WTC11 (cell line): Measurements from ENCODE around the gene SNX13. TPM values are rescaled to one million over a fixed set of nuclear protein-coding genes. Genes with fewer than 3 reads are reported as not detected.

Source experiments
- ATAC-seq: fragments of 200-7000 bp; cut with Tn5 transposase; 2 replicates; pipeline ENCODE4 v1.10.0; 2021; ENCODE audit warnings: mild to moderate bottlenecking, moderate library complexity
- CTCF ChIA-PET: fragments of 300-600 bp; sonication (Branson Sonifier 250); formaldehyde crosslinking; loops from one replicate; lab custom pipeline; 2021; ENCODE audit warnings: antibody characterized with exemption; lab: Charles Lee
- POLR2A ChIA-PET: fragments of 350-600 bp; sonication (Branson Sonifier 250); formaldehyde crosslinking; loops from one replicate; lab custom pipeline; 2021; ENCODE audit warnings: antibody characterized with exemption; lab: Charles Lee
- DNase-seq: peaks from one replicate; pipeline ENCODE4 v3.0.0; 2021; ENCODE audit warnings: low spot score
- H3K27ac Mint-ChIP-seq: 2 replicates; pipeline ENCODE4 v1.8.0; 2021; ENCODE audit warnings: mixed read lengths
- H3K27me3 Mint-ChIP-seq: 2 replicates; pipeline ENCODE4 v1.8.0; 2021; ENCODE audit warnings: low read depth, mild to moderate bottlenecking, moderate library complexity, mixed read lengths
- H3K36me3 Mint-ChIP-seq: 2 replicates; pipeline ENCODE4 v1.8.0; 2021; ENCODE audit warnings: mixed read lengths
- H3K4me1 Mint-ChIP-seq: 2 replicates; pipeline ENCODE4 v1.8.0; 2022; ENCODE audit warnings: mixed read lengths
- H3K4me3 Mint-ChIP-seq: 2 replicates; pipeline ENCODE4 v1.8.0; 2021; ENCODE audit warnings: mild to moderate bottlenecking, moderate library complexity, mixed read lengths
- H3K9me3 Mint-ChIP-seq: 2 replicates; pipeline ENCODE4 v1.8.0; 2021; ENCODE audit warnings: mixed read lengths
- CBFB ChIP-seq: sonication (generic); formaldehyde crosslinking; IDR thresholded peaks from 2 replicates; pipeline ENCODE4 v1.8.1; 2022; ENCODE audit warnings: mild to moderate bottlenecking, low read depth, missing genetic modification reagents
- CDX4 ChIP-seq: fragments of 250-450 bp; sonication (Bioruptor Pico); IDR thresholded peaks from 2 replicates; pipeline ENCODE4 v1.9.0; 2021; ENCODE audit warnings: moderate library complexity, mild to moderate bottlenecking, inconsistent platforms, borderline replicate concordance
- CREM ChIP-seq: sonication (generic); formaldehyde crosslinking; IDR thresholded peaks from 2 replicates; pipeline ENCODE4 v1.8.1; 2022; ENCODE audit warnings: mild to moderate bottlenecking, missing genetic modification reagents, moderate library complexity
- E2F4 ChIP-seq: sonication (generic); formaldehyde crosslinking; IDR thresholded peaks from 2 replicates; pipeline ENCODE4 v1.8.1; 2022; ENCODE audit warnings: low read depth, mild to moderate bottlenecking, moderate library complexity, missing genetic modification reagents, borderline replicate concordance
- ESRRA ChIP-seq: sonication (generic); formaldehyde crosslinking; IDR thresholded peaks from 2 replicates; pipeline ENCODE4 v1.8.1; 2022; ENCODE audit warnings: mild to moderate bottlenecking, missing genetic modification reagents, borderline replicate concordance
- GTF2I ChIP-seq: fragments of 250-450 bp; sonication (Bioruptor Pico); conservative IDR thresholded peaks from 2 replicates; pipeline ENCODE4 v1.4.0; 2021; ENCODE audit warnings: mild to moderate bottlenecking
- IRF2 ChIP-seq: sonication (generic); formaldehyde crosslinking; IDR thresholded peaks from 2 replicates; pipeline ENCODE4 v1.8.0; 2022; ENCODE audit warnings: low read depth, missing genetic modification reagents, borderline replicate concordance
- JAZF1 ChIP-seq: fragments of 250-450 bp; sonication (Bioruptor Pico); IDR thresholded peaks from 2 replicates; pipeline ENCODE4 v1.9.0; 2021; ENCODE audit warnings: moderate library complexity, mild to moderate bottlenecking, inconsistent platforms
- NFYB ChIP-seq: sonication (generic); formaldehyde crosslinking; conservative IDR thresholded peaks from 2 replicates; pipeline ENCODE4 v1.8.0; 2022; ENCODE audit warnings: low read depth, missing genetic modification reagents
- NR1H2 ChIP-seq: sonication (generic); formaldehyde crosslinking; IDR thresholded peaks from 2 replicates; pipeline ENCODE4 v1.9.0; 2021; ENCODE audit warnings: mild to moderate bottlenecking, moderate library complexity, missing genetic modification reagents
- NR3C1 ChIP-seq: sonication (generic); formaldehyde crosslinking; conservative IDR thresholded peaks from 2 replicates; pipeline ENCODE4 v1.8.1; 2023; ENCODE audit warnings: low read depth, mild to moderate bottlenecking, missing genetic modification reagents
- SMAD3 ChIP-seq: sonication (generic); formaldehyde crosslinking; IDR thresholded peaks from 2 replicates; pipeline ENCODE4 v1.8.0; 2022; ENCODE audit warnings: missing genetic modification reagents, mild to moderate bottlenecking, borderline replicate concordance
- ZBTB43 ChIP-seq: sonication (generic); formaldehyde crosslinking; IDR thresholded peaks from 2 replicates; pipeline ENCODE4 v1.8.1; 2023; ENCODE audit warnings: mild to moderate bottlenecking, missing genetic modification reagents
- ZNF263 ChIP-seq: sonication (generic); formaldehyde crosslinking; IDR thresholded peaks from 2 replicates; pipeline ENCODE4 v1.8.1; 2022; ENCODE audit warnings: low read depth, mild to moderate bottlenecking, moderate library complexity, missing genetic modification reagents
- ZNF317 ChIP-seq: sonication (generic); formaldehyde crosslinking; IDR thresholded peaks from 2 replicates; pipeline ENCODE4 v1.8.1; 2023; ENCODE audit warnings: low read depth, mild to moderate bottlenecking, moderate library complexity, missing genetic modification reagents, borderline replicate concordance
- ZNF396 ChIP-seq: fragments of 250-450 bp; sonication (Bioruptor Pico); IDR thresholded peaks from 2 replicates; pipeline ENCODE4 v1.8.0; 2021; ENCODE audit warnings: mild to moderate bottlenecking, moderate library complexity, borderline replicate concordance
- ZNF423 ChIP-seq: fragments of 250-450 bp; sonication (Bioruptor Pico); IDR thresholded peaks from 2 replicates; pipeline ENCODE4 v2.1.2; 2022; ENCODE audit warnings: mild to moderate bottlenecking, moderate library complexity
- ZNF671 ChIP-seq: fragments of 250-450 bp; sonication (Bioruptor Pico); IDR thresholded peaks from 2 replicates; pipeline ENCODE4 v1.8.0; 2021; ENCODE audit warnings: mild to moderate bottlenecking
- total RNA-seq: library from RNA; stranded (reverse); gene quantifications from 3 replicates; pipeline ENCODE4 v1.2.3, GENCODE V29; 2021
- TF ChIP-seq, protein P1 (sequence below): sonication (generic); formaldehyde crosslinking; conservative IDR thresholded peaks from 2 replicates; pipeline ENCODE4 v1.8.1; 2023; ENCODE audit warnings: mild to moderate bottlenecking, low read depth, missing genetic modification reagents, moderate library complexity
- TF ChIP-seq, protein P2 (sequence below): sonication (generic); formaldehyde crosslinking; IDR thresholded peaks from 2 replicates; pipeline ENCODE4 v1.8.1; 2022; ENCODE audit warnings: mild to moderate bottlenecking, missing genetic modification reagents, moderate library complexity, borderline replicate concordance
- TF ChIP-seq, protein P3 (sequence below): fragments of 250-450 bp; sonication (Bioruptor Pico); IDR thresholded peaks from 2 replicates; pipeline ENCODE4 v1.9.0; 2021; ENCODE audit warnings: mild to moderate bottlenecking
- TF ChIP-seq, protein P4 (sequence below): sonication (generic); formaldehyde crosslinking; IDR thresholded peaks from 2 replicates; pipeline ENCODE4 v1.8.0; 2022; ENCODE audit warnings: mild to moderate bottlenecking, missing genetic modification reagents

SNX13 gene
- total RNA-seq, 1 experiment from 2014 or later: 27.5 TPM

GRCh38 chr7:17957871-17958270 is 17.6 kb upstream of the SNX13 start:
- POLR2A ChIA-PET: no interaction called here
- DNase-seq: no peak
- Mint-ChIP-seq H3K9me3 (no peaks in the 10 kb centered on the region), H3K4me3 (no peak overlapping the region), H3K36me3 (no peaks in the 10 kb centered on the region), H3K27me3 (no peaks in the 10 kb centered on the region), H3K27ac (no peak overlapping the region), H3K4me1 (no peaks in the 10 kb centered on the region)
- no peak for ATAC-seq
- TF ChIP-seq NR3C1 (CRISPR knock-in tag): no peak
- TF ChIP-seq ZNF671: no peak
- TF ChIP-seq, protein P1, sequence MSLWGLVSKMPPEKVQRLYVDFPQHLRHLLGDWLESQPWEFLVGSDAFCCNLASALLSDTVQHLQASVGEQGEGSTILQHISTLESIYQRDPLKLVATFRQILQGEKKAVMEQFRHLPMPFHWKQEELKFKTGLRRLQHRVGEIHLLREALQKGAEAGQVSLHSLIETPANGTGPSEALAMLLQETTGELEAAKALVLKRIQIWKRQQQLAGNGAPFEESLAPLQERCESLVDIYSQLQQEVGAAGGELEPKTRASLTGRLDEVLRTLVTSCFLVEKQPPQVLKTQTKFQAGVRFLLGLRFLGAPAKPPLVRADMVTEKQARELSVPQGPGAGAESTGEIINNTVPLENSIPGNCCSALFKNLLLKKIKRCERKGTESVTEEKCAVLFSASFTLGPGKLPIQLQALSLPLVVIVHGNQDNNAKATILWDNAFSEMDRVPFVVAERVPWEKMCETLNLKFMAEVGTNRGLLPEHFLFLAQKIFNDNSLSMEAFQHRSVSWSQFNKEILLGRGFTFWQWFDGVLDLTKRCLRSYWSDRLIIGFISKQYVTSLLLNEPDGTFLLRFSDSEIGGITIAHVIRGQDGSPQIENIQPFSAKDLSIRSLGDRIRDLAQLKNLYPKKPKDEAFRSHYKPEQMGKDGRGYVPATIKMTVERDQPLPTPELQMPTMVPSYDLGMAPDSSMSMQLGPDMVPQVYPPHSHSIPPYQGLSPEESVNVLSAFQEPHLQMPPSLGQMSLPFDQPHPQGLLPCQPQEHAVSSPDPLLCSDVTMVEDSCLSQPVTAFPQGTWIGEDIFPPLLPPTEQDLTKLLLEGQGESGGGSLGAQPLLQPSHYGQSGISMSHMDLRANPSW (CRISPR knock-in tag): no peak
- TF ChIP-seq E2F4 (CRISPR knock-in tag): no peak
- no peak for TF ChIP-seq ESRRA (CRISPR knock-in tag)
- TF ChIP-seq CDX4 (CRISPR knock-in tag): no peak
- TF ChIP-seq GTF2I (CRISPR knock-in tag): no peak
- CTCF ChIA-PET: no interaction called here

DNA sequence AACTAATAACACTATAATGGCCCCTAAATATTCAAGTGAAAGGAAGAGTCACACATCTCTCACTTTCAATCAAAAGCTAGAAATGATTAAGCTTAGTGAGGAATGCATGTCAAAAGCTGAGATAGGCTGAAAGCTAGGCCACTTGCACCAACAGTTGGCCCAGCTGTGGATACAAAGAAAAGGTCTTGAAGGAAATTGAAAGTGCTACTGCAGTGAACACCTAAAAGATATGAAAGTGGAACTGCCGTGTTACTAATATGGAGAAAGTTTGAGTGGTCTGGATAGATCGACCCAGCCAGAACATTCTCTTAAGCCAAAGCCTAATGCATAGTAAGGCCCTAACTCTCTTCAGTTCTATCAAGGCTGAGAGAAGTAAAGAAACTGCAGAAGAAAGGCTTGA is 12.1 kb upstream of the SNX13 start:
- H3K27me3 Mint-ChIP-seq: no peaks in the 10 kb centered on the region
- no peaks in the 10 kb centered on the region for H3K4me1 Mint-ChIP-seq
- H3K36me3 Mint-ChIP-seq: no peaks in the 10 kb centered on the region
- ChIA-PET POLR2A (no interaction called here), CTCF (no interaction called here)
- no peak for DNase-seq
- H3K9me3 Mint-ChIP-seq: no peaks in the 10 kb centered on the region
- H3K4me3 Mint-ChIP-seq: no peak overlapping the region
- ATAC-seq: no peak
- no peak overlapping the region for H3K27ac Mint-ChIP-seq
- TF ChIP-seq ZNF263 (CRISPR knock-in tag): no peak
- TF ChIP-seq IRF2 (CRISPR knock-in tag): no peak
- TF ChIP-seq, protein P2, sequence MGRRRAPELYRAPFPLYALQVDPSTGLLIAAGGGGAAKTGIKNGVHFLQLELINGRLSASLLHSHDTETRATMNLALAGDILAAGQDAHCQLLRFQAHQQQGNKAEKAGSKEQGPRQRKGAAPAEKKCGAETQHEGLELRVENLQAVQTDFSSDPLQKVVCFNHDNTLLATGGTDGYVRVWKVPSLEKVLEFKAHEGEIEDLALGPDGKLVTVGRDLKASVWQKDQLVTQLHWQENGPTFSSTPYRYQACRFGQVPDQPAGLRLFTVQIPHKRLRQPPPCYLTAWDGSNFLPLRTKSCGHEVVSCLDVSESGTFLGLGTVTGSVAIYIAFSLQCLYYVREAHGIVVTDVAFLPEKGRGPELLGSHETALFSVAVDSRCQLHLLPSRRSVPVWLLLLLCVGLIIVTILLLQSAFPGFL (CRISPR knock-in tag): no peak
- no peak for TF ChIP-seq ZBTB43 (CRISPR knock-in tag)
- TF ChIP-seq, protein P3, sequence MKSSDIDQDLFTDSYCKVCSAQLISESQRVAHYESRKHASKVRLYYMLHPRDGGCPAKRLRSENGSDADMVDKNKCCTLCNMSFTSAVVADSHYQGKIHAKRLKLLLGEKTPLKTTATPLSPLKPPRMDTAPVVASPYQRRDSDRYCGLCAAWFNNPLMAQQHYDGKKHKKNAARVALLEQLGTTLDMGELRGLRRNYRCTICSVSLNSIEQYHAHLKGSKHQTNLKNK (CRISPR knock-in tag): no peak
- TF ChIP-seq ZNF423 (CRISPR knock-in tag): no peak
- TF ChIP-seq, protein P4, sequence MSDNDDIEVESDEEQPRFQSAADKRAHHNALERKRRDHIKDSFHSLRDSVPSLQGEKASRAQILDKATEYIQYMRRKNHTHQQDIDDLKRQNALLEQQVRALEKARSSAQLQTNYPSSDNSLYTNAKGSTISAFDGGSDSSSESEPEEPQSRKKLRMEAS (CRISPR knock-in tag): no peak
- TF ChIP-seq CREM (CRISPR knock-in tag): no peak
- no peak for TF ChIP-seq SMAD3 (CRISPR knock-in tag)
- no peak for TF ChIP-seq CBFB (CRISPR knock-in tag)
- no peak for TF ChIP-seq NFYB (CRISPR knock-in tag)
- no peak for TF ChIP-seq NR1H2 (CRISPR knock-in tag)
- no peak for TF ChIP-seq JAZF1 (CRISPR knock-in tag)
- no peak for TF ChIP-seq ZNF396 (CRISPR knock-in tag)
- no peak for TF ChIP-seq ZNF317 (CRISPR knock-in tag)
